Loucy (cell line): ENCODE measurements around the gene STK33.

Source experiments
- H2AFZ ChIP-seq: fragments of 200-600 bp; sonication (generic); 2 replicates; pipeline ENCODE4 v1.6.0; 2016; ENCODE audit warnings: antibody characterized with exemption, mild to moderate bottlenecking, low read length, moderate library complexity
- H3F3A ChIP-seq: fragments of 200-600 bp; 2 replicates; pipeline ENCODE4 v1.6.0; 2016; ENCODE audit warnings: antibody characterized with exemption, low read depth, mild to moderate bottlenecking
- H3K27me3 ChIP-seq: fragments of 200-600 bp; sonication (generic); 2 replicates; pipeline ENCODE4 v1.6.1; 2014; ENCODE audit warnings: low read length, mild to moderate bottlenecking; ENCODE audit not compliant: insufficient read depth, poor library complexity, severe bottlenecking
- H3K36me3 ChIP-seq: fragments of 200-600 bp; sonication (generic); 2 replicates; pipeline ENCODE4 v1.6.1; 2016; ENCODE audit warnings: low read length; ENCODE audit not compliant: insufficient read depth
- H3K4me1 ChIP-seq: fragments of 200-600 bp; sonication (generic); 2 replicates; pipeline ENCODE4 v1.5.1; 2014; ENCODE audit warnings: low read length, mild to moderate bottlenecking; ENCODE audit not compliant: insufficient read depth, poor library complexity, severe bottlenecking
- H3K4me2 ChIP-seq: fragments of 200-600 bp; sonication (generic); 2 replicates; pipeline ENCODE4 v1.6.0; 2014; ENCODE audit warnings: antibody characterized with exemption, low read length, low read depth, mild to moderate bottlenecking; ENCODE audit not compliant: poor library complexity, severe bottlenecking
- H3K4me3 ChIP-seq: fragments of 200-600 bp; sonication (generic); 2 replicates; pipeline ENCODE4 v1.5.1; 2014; ENCODE audit warnings: low read length, mild to moderate bottlenecking, mixed read lengths; ENCODE audit not compliant: poor library complexity, severe bottlenecking
- H3K79me2 ChIP-seq: fragments of 200-600 bp; sonication (generic); 2 replicates; pipeline ENCODE4 v1.6.1; 2014; ENCODE audit warnings: low read length; ENCODE audit not compliant: insufficient read depth
- H3K9ac ChIP-seq: fragments of 200-600 bp; sonication (generic); 2 replicates; pipeline ENCODE4 v1.6.0; 2014; ENCODE audit warnings: mild to moderate bottlenecking, low read depth, low read length, moderate library complexity; ENCODE audit not compliant: poor library complexity, severe bottlenecking
- H3K9me2 ChIP-seq: fragments of 200-600 bp; sonication (generic); replicated peaks from 2 replicates; pipeline ENCODE4 v1.6.1; 2016; ENCODE audit warnings: low read depth, low read length, mixed read lengths
- H3K9me3 ChIP-seq: fragments of 200-600 bp; sonication (generic); 2 replicates; pipeline ENCODE4 v1.6.1; 2014; ENCODE audit warnings: mild to moderate bottlenecking, antibody characterized with exemption, low read length, low read depth; ENCODE audit not compliant: insufficient read depth
- H4K20me1 ChIP-seq: fragments of 200-600 bp; sonication (generic); 2 replicates; pipeline ENCODE4 v1.6.0; 2014; ENCODE audit warnings: antibody characterized with exemption, low read length, mild to moderate bottlenecking; ENCODE audit not compliant: insufficient read depth, poor library complexity, severe bottlenecking
- EZH2phosphoT487 ChIP-seq: fragments of 200-600 bp; IDR thresholded peaks from 2 replicates; pipeline ENCODE4 v1.6.1; 2018; ENCODE audit warnings: antibody characterized with exemption, mild to moderate bottlenecking, moderate library complexity, borderline replicate concordance
- TF ChIP-seq, protein P1 (sequence below): fragments of 200-600 bp; sonication (generic); conservative IDR thresholded peaks from 2 replicates; pipeline ENCODE4 v1.5.1; 2014; ENCODE audit warnings: mild to moderate bottlenecking, antibody characterized with exemption, low read length

STK33 gene

DNA sequence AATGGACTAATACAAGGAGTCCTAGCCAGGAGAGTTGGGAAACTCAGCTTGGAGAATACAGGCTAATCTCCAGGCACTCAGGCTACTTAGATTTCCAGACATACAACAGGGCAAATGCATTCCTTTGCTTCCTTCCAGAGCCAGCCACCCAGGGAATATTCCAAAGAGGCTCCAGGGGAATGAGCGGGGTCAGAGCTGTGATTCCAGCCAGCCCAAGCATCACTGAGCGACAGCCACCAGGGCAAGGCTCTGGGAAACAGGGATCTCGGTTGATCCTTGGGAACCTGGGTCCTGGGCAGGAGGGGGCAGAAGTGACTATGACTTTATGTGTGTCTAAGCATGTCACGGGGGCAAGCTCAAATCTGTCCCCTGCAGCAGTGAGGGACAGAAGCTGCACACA is 218.1 kb downstream of the STK33 start:
- Histone ChIP-seq H3K9me3 (no peaks in the 10 kb centered on the region), H3K4me1 (peaks cover 6% of the 10 kb centered on the region), H3K36me3 (no peaks in the 10 kb centered on the region), H3K9me2 (no peaks in the 10 kb centered on the region), H3K27me3 (no peaks in the 10 kb centered on the region), H3K9ac (no peak overlapping the region), H3F3A (no peaks in the 10 kb centered on the region), H4K20me1 (no peaks in the 10 kb centered on the region), H3K79me2 (no peaks in the 10 kb centered on the region), H2AFZ (no peak overlapping the region), H3K4me2 (no peak overlapping the region), H3K4me3 (no peak overlapping the region)
- TF ChIP-seq, protein P1, sequence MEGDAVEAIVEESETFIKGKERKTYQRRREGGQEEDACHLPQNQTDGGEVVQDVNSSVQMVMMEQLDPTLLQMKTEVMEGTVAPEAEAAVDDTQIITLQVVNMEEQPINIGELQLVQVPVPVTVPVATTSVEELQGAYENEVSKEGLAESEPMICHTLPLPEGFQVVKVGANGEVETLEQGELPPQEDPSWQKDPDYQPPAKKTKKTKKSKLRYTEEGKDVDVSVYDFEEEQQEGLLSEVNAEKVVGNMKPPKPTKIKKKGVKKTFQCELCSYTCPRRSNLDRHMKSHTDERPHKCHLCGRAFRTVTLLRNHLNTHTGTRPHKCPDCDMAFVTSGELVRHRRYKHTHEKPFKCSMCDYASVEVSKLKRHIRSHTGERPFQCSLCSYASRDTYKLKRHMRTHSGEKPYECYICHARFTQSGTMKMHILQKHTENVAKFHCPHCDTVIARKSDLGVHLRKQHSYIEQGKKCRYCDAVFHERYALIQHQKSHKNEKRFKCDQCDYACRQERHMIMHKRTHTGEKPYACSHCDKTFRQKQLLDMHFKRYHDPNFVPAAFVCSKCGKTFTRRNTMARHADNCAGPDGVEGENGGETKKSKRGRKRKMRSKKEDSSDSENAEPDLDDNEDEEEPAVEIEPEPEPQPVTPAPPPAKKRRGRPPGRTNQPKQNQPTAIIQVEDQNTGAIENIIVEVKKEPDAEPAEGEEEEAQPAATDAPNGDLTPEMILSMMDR = no peak
- TF ChIP-seq EZH2phosphoT487 = no peak

- Histone ChIP-seq H3K4me2 (no peak overlapping the region), H3F3A (no peaks in the 10 kb centered on the region), H3K36me3 (no peaks in the 10 kb centered on the region), H2AFZ (no peak overlapping the region), H3K4me1 (peaks cover 6% of the 10 kb centered on the region), H3K9me3 (no peaks in the 10 kb centered on the region), H3K79me2 (no peaks in the 10 kb centered on the region), H3K4me3 (no peak overlapping the region), H3K9ac (no peak overlapping the region), H3K27me3 (no peaks in the 10 kb centered on the region), H3K9me2 (no peaks in the 10 kb centered on the region), H4K20me1 (no peaks in the 10 kb centered on the region)
- TF ChIP-seq, protein P1 = no peak
- TF ChIP-seq EZH2phosphoT487 = no peak
Measured at GRCh38 chr11:8375460-8375859, 218.6 kb downstream of the STK33 start.

GRCh38 chr11:8374716-8375115 is 219.3 kb downstream of the STK33 start:
- H2AFZ ChIP-seq = no peak overlapping the region
- TF ChIP-seq, protein P1 = no peak
- no peak for TF ChIP-seq EZH2phosphoT487
- H3K4me2 ChIP-seq = no peak overlapping the region
- no peaks in the 10 kb centered on the region for H3K36me3 ChIP-seq
- no peaks in the 10 kb centered on the region for H3K79me2 ChIP-seq
- H3K4me1 ChIP-seq = peaks cover 6% of the 10 kb centered on the region
- H3F3A ChIP-seq = no peaks in the 10 kb centered on the region
- no peak overlapping the region for H3K4me3 ChIP-seq
- H3K9me2 ChIP-seq = no peaks in the 10 kb centered on the region
- no peaks in the 10 kb centered on the region for H4K20me1 ChIP-seq
- no peaks in the 10 kb centered on the region for H3K9me3 ChIP-seq
- H3K9ac ChIP-seq = no peak overlapping the region
- no peaks in the 10 kb centered on the region for H3K27me3 ChIP-seq
